Keratinocyte (primary cell): Measurements from ENCODE around the gene PI4KA. TPM values are rescaled to one million over a fixed set of nuclear protein-coding genes. Genes with fewer than 3 reads are reported as not detected.

ENCODE experiments used
- DNase-seq: peaks from one replicate; pipeline ENCODE4 v3.0.0-alpha.2; 2011; ENCODE audit warnings: low read depth, missing footprints, low spot score
- FAIRE-seq: peaks from 2 replicates; lab custom pipeline; 2011; peaks lifted over from hg19 to GRCh38; lab: Jason Lieb, UNC
- H2AFZ ChIP-seq: 2 replicates; pipeline ENCODE4 v1.6.0; 2012; ENCODE audit warnings: low read length, control low read depth, inconsistent platforms; ENCODE audit not compliant: control insufficient read depth
- H3K27ac ChIP-seq: 2 replicates; pipeline ENCODE4 v1.5.1; 2011; ENCODE audit warnings: low read length; ENCODE audit not compliant: control insufficient read depth, insufficient read depth
- H3K27me3 ChIP-seq: 3 replicates; pipeline ENCODE4 v1.6.0; 2011; ENCODE audit warnings: low read length; ENCODE audit not compliant: control insufficient read depth, insufficient read depth; ENCODE audit errors: extremely low read depth
- H3K36me3 ChIP-seq, 2 experiments: 2 replicates in 1 of 2; 3 replicates in 1 of 2; pipeline ENCODE4 v1.5.1; 2011; ENCODE audit warnings: low read length in 2 of 2, mild to moderate bottlenecking in 1 of 2; ENCODE audit not compliant: control insufficient read depth in 2 of 2, insufficient read depth in 2 of 2; ENCODE audit errors: extremely low read depth in 1 of 2
- H3K4me1 ChIP-seq: 3 replicates; pipeline ENCODE4 v1.5.1; 2011; ENCODE audit warnings: low read length; ENCODE audit not compliant: control insufficient read depth, insufficient read depth; ENCODE audit errors: extremely low read depth
- H3K4me2 ChIP-seq: 3 replicates; pipeline ENCODE4 v1.6.0; 2011; ENCODE audit warnings: low read depth, low read length; ENCODE audit not compliant: control insufficient read depth, insufficient read depth; ENCODE audit errors: extremely low read depth
- H3K4me3 ChIP-seq, 3 experiments: fragments of 200-600 bp in 1 of 3; sonication (generic) in 1 of 3; 2 replicates in 2 of 3; 3 replicates in 1 of 3; pipeline ENCODE4 v1.5.1; 2011 to 2016; ENCODE audit warnings: low read length in 3 of 3, mild to moderate bottlenecking in 3 of 3, control low read depth in 2 of 3, inconsistent platforms in 1 of 3, low read depth in 1 of 3, mixed read lengths in 1 of 3, mixed run types in 1 of 3, moderate library complexity in 1 of 3; ENCODE audit not compliant: control insufficient read depth in 2 of 3, insufficient read depth in 2 of 3; ENCODE audit errors: extremely low read depth in 1 of 3
- H3K79me2 ChIP-seq: 2 replicates; pipeline ENCODE4 v1.6.0; 2012; ENCODE audit warnings: low read length; ENCODE audit not compliant: control insufficient read depth, insufficient read depth
- H3K9ac ChIP-seq: 3 replicates; pipeline ENCODE4 v1.6.0; 2011; ENCODE audit warnings: low read length; ENCODE audit not compliant: control insufficient read depth, insufficient read depth; ENCODE audit errors: extremely low read depth
- H3K9me1 ChIP-seq: 3 replicates; pipeline ENCODE4 v1.6.0; 2011; ENCODE audit warnings: low read length; ENCODE audit not compliant: control insufficient read depth, insufficient read depth; ENCODE audit errors: extremely low read depth
- H3K9me3 ChIP-seq: 2 replicates; pipeline ENCODE4 v1.5.1; 2012; ENCODE audit warnings: low read depth, low read length; ENCODE audit not compliant: control insufficient read depth
- H4K20me1 ChIP-seq: 3 replicates; pipeline ENCODE4 v1.6.0; 2011; ENCODE audit warnings: low read length; ENCODE audit not compliant: control insufficient read depth, insufficient read depth; ENCODE audit errors: extremely low read depth
- CTCF ChIP-seq, 3 experiments: IDR thresholded peaks in 1 of 3; conservative IDR thresholded peaks in 1 of 3; optimal IDR thresholded peaks in 1 of 3; 2 replicates in 2 of 3; 3 replicates in 1 of 3; pipeline versions ENCODE3 to v1.5.1; 2011; ENCODE audit warnings: low read length in 3 of 3, mild to moderate bottlenecking in 3 of 3, moderate library complexity in 2 of 3, control low read depth in 1 of 3, inconsistent platforms in 1 of 3; ENCODE audit not compliant: insufficient read depth in 2 of 3; ENCODE audit errors: extremely low read depth in 1 of 3
- EZH2 ChIP-seq: IDR thresholded peaks from one replicate; pipeline ENCODE4 v1.6.1; 2012; ENCODE audit warnings: inconsistent platforms, mild to moderate bottlenecking, low read length, moderate library complexity
- dilution Hi-C: fragments of 300-500 bp; cut with MboI; formaldehyde crosslinking; loops from one replicate; pipeline ENCODE4 v1.7.0; 2020; ENCODE audit warnings: low sequenced_read_pairs; ENCODE audit not compliant: extremely low pct_ligation_motif_present
- polyA plus RNA-seq, 5 experiments: library from polyadenylated mRNA; depleted of rRNA in 3 of 5; stranded (reverse) in 3 of 5; stranded (forward) in 1 of 5; unstranded in 1 of 5; fragments of >200 nt; gene quantifications; 1 replicate in 1 of 5; 2 replicates in 3 of 5; 3 replicates in 1 of 5; pipeline versions ENCODE4 v1.2.1 to v1.2.3, GENCODE V29; 2011 to 2012; ENCODE audit warnings: missing spikeins in 2 of 5, low read depth in 1 of 5, low replicate concordance in 1 of 5

PI4KA gene
- polyA plus RNA-seq, 1 donor (not counting 4 experiments of a cell fraction or from before 2014, with no cell fraction given) = 13.6 TPM

- Histone ChIP-seq H3K27me3 (peaks cover 10% of the 10 kb centered on the region), H3K9me3 (no peaks in the 10 kb centered on the region), H3K4me3 (no peak overlapping the region), H3K4me1 (no peaks in the 10 kb centered on the region), H3K9me1 (no peaks in the 10 kb centered on the region), H3K79me2 (no peaks in the 10 kb centered on the region), H3K36me3 (no peaks in the 10 kb centered on the region), H2AFZ (no peak overlapping the region), H3K27ac (no peak overlapping the region), H4K20me1 (no peaks in the 10 kb centered on the region), H3K4me2 (no peak overlapping the region), H3K9ac (no peak overlapping the region)
- dilution Hi-C loops = no loop called here
- TF ChIP-seq CTCF (optimal IDR thresholded peaks at IDR 0.05 in 1 of 3, IDR thresholded peaks at IDR 0.05 in 1 of 3, conservative IDR thresholded peaks at IDR 0.05 in 1 of 3; ENCODE audit: extremely low read depth in 1 of 3, insufficient read depth in 2 of 3, low read length in 3 of 3) (no peak), EZH2 (no peak)
- no peak for DNase-seq
- no peak for FAIRE-seq
Measured at GRCh38 chr22:20672732-20673131, 185.9 kb downstream of the PI4KA start.

- no peak for TF ChIP-seq EZH2
- no peak for TF ChIP-seq CTCF (optimal IDR thresholded peaks at IDR 0.05 in 1 of 3, IDR thresholded peaks at IDR 0.05 in 1 of 3, conservative IDR thresholded peaks at IDR 0.05 in 1 of 3; ENCODE audit: extremely low read depth in 1 of 3, insufficient read depth in 2 of 3, low read length in 3 of 3)
- Histone ChIP-seq H3K27me3 (peaks cover 10% of the 10 kb centered on the region), H3K36me3 (no peaks in the 10 kb centered on the region), H3K79me2 (no peaks in the 10 kb centered on the region), H4K20me1 (no peaks in the 10 kb centered on the region), H3K9me1 (no peaks in the 10 kb centered on the region), H3K9ac (no peak overlapping the region), H3K4me3 (no peak overlapping the region), H3K9me3 (no peaks in the 10 kb centered on the region), H2AFZ (no peak overlapping the region), H3K27ac (no peak overlapping the region), H3K4me2 (no peak overlapping the region), H3K4me1 (no peaks in the 10 kb centered on the region)
- dilution Hi-C loops = no loop called here
- DNase-seq = no peak
- no peak for FAIRE-seq
Measured at GRCh38 chr22:20672082-20672424, 186.6 kb downstream of the PI4KA start.
